GM12878 (cell line): ENCODE results near the gene PRRC1. TPM values are rescaled to one million over a fixed set of nuclear protein-coding genes. Genes with fewer than 3 reads are reported as not detected.

Source experiments
- ATAC-seq: fragments of 200-7000 bp; cut with Tn5 transposase; 3 replicates; pipeline ENCODE4 v1.9.1; 2020; ENCODE audit warnings: mild to moderate bottlenecking, moderate library complexity
- BruUV-seq: library from RNA; stranded (reverse); fragments of 400-500 nt; replicated peaks from 2 replicates; lab custom pipeline; 2021; lab: Mats Ljungman, UMichigan
- CTCF ChIA-PET: fragments of 300-600 bp; sonication (Branson Sonifier 250); formaldehyde crosslinking; extraction: SDS; loops from one replicate; lab custom pipeline; 2021; ENCODE audit warnings: inconsistent platforms; lab: Yijun Ruan, JAX
- POLR2A ChIA-PET: fragments of 350-600 bp; formaldehyde crosslinking; extraction: SDS; loops from one replicate; lab custom pipeline; 2021; ENCODE audit warnings: inconsistent platforms; lab: Charles Lee
- RAD21 ChIA-PET: fragments of 300-600 bp; sonication (Branson Sonifier 250); formaldehyde crosslinking; loops from one replicate; lab custom pipeline; 2023; ENCODE audit warnings: antibody characterized with exemption; ENCODE audit not compliant: unreplicated experiment; lab: Charles Lee
- SMC1A ChIA-PET: fragments of 300-600 bp; sonication (Branson Sonifier 250); formaldehyde crosslinking; loops from one replicate; lab custom pipeline; 2023; ENCODE audit not compliant: unreplicated experiment, uncharacterized antibody; lab: Charles Lee
- DNase-seq: peaks from one replicate; pipeline ENCODE4 v3.0.0-alpha.2; 2011; ENCODE audit warnings: low read depth, low spot score
- FAIRE-seq: peaks from 3 replicates; lab custom pipeline; 2011; peaks lifted over from hg19 to GRCh38; lab: Jason Lieb, UNC
- H2AFZ ChIP-seq: 2 replicates; pipeline ENCODE4 v1.6.0; 2011; ENCODE audit warnings: low read depth, low read length, control low read depth; ENCODE audit not compliant: control insufficient read depth
- H3K27ac ChIP-seq: 2 replicates; pipeline ENCODE4 v1.5.1; 2011; ENCODE audit warnings: control low read depth; ENCODE audit not compliant: control insufficient read depth, insufficient read depth
- H3K27me3 ChIP-seq, 2 experiments: replicated peaks in 1 of 2; 2 replicates each; pipeline versions ENCODE4 v1.6.0 to v1.6.1; 2011; ENCODE audit warnings: low read length in 1 of 2; ENCODE audit not compliant: control insufficient read depth in 2 of 2, insufficient read depth in 2 of 2
- H3K36me3 ChIP-seq, 2 experiments: 2 replicates each; pipeline ENCODE4 v1.5.1; 2011; ENCODE audit warnings: low read length in 1 of 2; ENCODE audit not compliant: control insufficient read depth in 2 of 2, insufficient read depth in 2 of 2
- H3K4me1 ChIP-seq: 2 replicates; pipeline ENCODE4 v1.6.1; 2011; ENCODE audit warnings: mild to moderate bottlenecking, low read length, moderate library complexity, mixed read lengths; ENCODE audit not compliant: control insufficient read depth, insufficient read depth
- H3K4me2 ChIP-seq: 2 replicates; pipeline ENCODE4 v1.6.0; 2011; ENCODE audit warnings: control low read depth; ENCODE audit not compliant: control insufficient read depth, insufficient read depth
- H3K4me3 ChIP-seq: fragments of 200-600 bp; sonication (generic); 2 replicates; pipeline ENCODE4 v1.5.1; 2016
- H3K79me2 ChIP-seq: 2 replicates; pipeline ENCODE4 v1.6.0; 2011; ENCODE audit warnings: low read length; ENCODE audit not compliant: control insufficient read depth, insufficient read depth
- H3K9ac ChIP-seq: 2 replicates; pipeline ENCODE4 v1.8.0; 2011; ENCODE audit warnings: low read length, control low read depth, mixed read lengths; ENCODE audit not compliant: control insufficient read depth, insufficient read depth
- H3K9me3 ChIP-seq: replicated peaks from 3 replicates; pipeline ENCODE4 v1.5.1; 2011; ENCODE audit warnings: mild to moderate bottlenecking, low read length; ENCODE audit not compliant: control insufficient read depth, insufficient read depth
- H4K20me1 ChIP-seq: 2 replicates; pipeline ENCODE4 v1.6.0; 2011; ENCODE audit not compliant: control insufficient read depth, insufficient read depth
- CHD1 ChIP-seq: IDR thresholded peaks from 2 replicates; pipeline ENCODE4 v1.6.1; 2012; ENCODE audit warnings: low read depth, low read length, improper control_type of control experiment
- CHD2 ChIP-seq: IDR thresholded peaks from 2 replicates; pipeline ENCODE4 v1.6.1; 2011; ENCODE audit warnings: low read depth, low read length, improper control_type of control experiment, borderline replicate concordance
- GABPA ChIP-seq: IDR thresholded peaks from 2 replicates; pipeline ENCODE4 v1.6.1; 2014; ENCODE audit warnings: antibody characterized with exemption, low read depth, mild to moderate bottlenecking, inconsistent platforms
- KAT2A ChIP-seq: conservative IDR thresholded peaks from 2 replicates; pipeline ENCODE4 v1.6.1; 2011; ENCODE audit warnings: low read depth, low read length; ENCODE audit not compliant: control insufficient read depth
- KDM1A ChIP-seq: fragments of 200-600 bp; sonication (generic); IDR thresholded peaks from 2 replicates; pipeline ENCODE4 v1.6.1; 2016; ENCODE audit warnings: borderline replicate concordance
- PAX5 ChIP-seq: IDR thresholded peaks from 2 replicates; pipeline ENCODE4 v1.6.1; 2011; ENCODE audit warnings: low read depth, low read length, borderline replicate concordance
- SIN3A ChIP-seq: IDR thresholded peaks from 2 replicates; pipeline ENCODE4 v1.6.1; 2012; ENCODE audit warnings: low read depth, low read length, improper control_type of control experiment
- SUZ12 ChIP-seq: fragments of 200-600 bp; sonication (generic); IDR thresholded peaks from one replicate; pipeline ENCODE4 v1.6.1; 2018; ENCODE audit warnings: antibody characterized with exemption, mild to moderate bottlenecking; ENCODE audit not compliant: unreplicated experiment
- ZNF217 ChIP-seq: fragments of 450-650 bp; IDR thresholded peaks from 2 replicates; pipeline ENCODE4 v1.6.1; 2017; ENCODE audit warnings: antibody characterized with exemption, mild to moderate bottlenecking
- ZNF384 ChIP-seq: IDR thresholded peaks from 2 replicates; pipeline ENCODE4 v1.6.1; 2012; ENCODE audit warnings: low read depth, mild to moderate bottlenecking, low read length, improper control_type of control experiment, borderline replicate concordance
- ZNF687 ChIP-seq: fragments of 450-650 bp; IDR thresholded peaks from 2 replicates; pipeline ENCODE4 v1.6.1; 2017; ENCODE audit warnings: mild to moderate bottlenecking, moderate library complexity
- ZSCAN29 ChIP-seq: fragments of 450-650 bp; IDR thresholded peaks from 2 replicates; pipeline ENCODE4 v1.6.1; 2017; ENCODE audit warnings: mild to moderate bottlenecking, moderate library complexity
- WGBS: methylation state at CpG from one replicate; pipeline ENCODE4 v1.1.6; 2016; ENCODE audit warnings: low lambda C conversion rate; ENCODE audit not compliant: insufficient replicate concordance, insufficient coverage; ENCODE audit errors: missing lambda C conversion rate; 5-methylcytosine and 5-hydroxymethylcytosine counted together
- in situ Hi-C: fragments of 300-500 bp; cut with MboI; formaldehyde crosslinking; loops from 9 replicates; pipeline ENCODE4 v1.14.3; 2018; ENCODE audit warnings: mixed read lengths
- intact Hi-C: fragments of 100-400 bp; cut with micrococcal nuclease; formaldehyde crosslinking; loops from one replicate; pipeline ENCODE4 v1.14.2; 2022; ENCODE audit not compliant: unreplicated experiment
- polyA plus RNA-seq, 11 experiments: library from polyadenylated mRNA; depleted of rRNA in 4 of 11; unstranded in 6 of 11; stranded (reverse) in 5 of 11; fragments of >200 nt; fragmentation: Nextera tagmentation in 4 of 11; fragmentation: Illumina TruSeq in 1 of 11; extraction: Ambion mirVana in 4 of 11; extraction: Trizol in 1 of 11; gene quantifications; 1 replicate in 1 of 11; 2 replicates in 10 of 11; pipeline versions ENCODE4 v1.2.1 to v1.2.3, GENCODE V29; 2011 to 2016; ENCODE audit warnings: inconsistent platforms in 2 of 11, missing spikeins in 2 of 11, low read depth in 1 of 11
- total RNA-seq, 4 experiments: library from RNA; depleted of rRNA in 3 of 4; stranded (reverse); fragments of >200 nt in 3 of 4; fragmentation: Illumina TruSeq in 1 of 4; extraction: Trizol in 1 of 4; gene quantifications; 2 replicates each; pipeline versions ENCODE4 v1.2.1 to v1.2.3, GENCODE V29; 2013 to 2021
- TF ChIP-seq, protein P1 (sequence below): fragments of 450-650 bp; IDR thresholded peaks from 2 replicates; pipeline ENCODE4 v1.6.1; 2017; ENCODE audit warnings: low read depth, mild to moderate bottlenecking, moderate library complexity
- TF ChIP-seq, protein P2 (sequence below): fragments of 450-650 bp; IDR thresholded peaks from 2 replicates; pipeline ENCODE4 v1.6.1; 2016; ENCODE audit warnings: mild to moderate bottlenecking

The PRRC1 gene
- total and polyA plus RNA-seq, 10 of the 15 experiments (the other 5 are each of a cell fraction or from before 2014, with no cell fraction given): 19.0 to 54.5 (median 31.0) TPM

GRCh38 chr5:127596501-127596900 is 79.1 kb downstream of the PRRC1 start:
- RAD21 ChIA-PET: interaction anchor here (1.3 kb wide), 1 partner anchor 10 kb away, joined by 5 read pairs; no protein-coding TSS in a partner anchor
- in situ Hi-C loops (no loop called here), intact Hi-C loops (no loop called here)
- Histone ChIP-seq H3K9ac (no peak overlapping the region), H3K79me2 (no peaks in the 10 kb centered on the region), H3K4me3 (no peak overlapping the region), H4K20me1 (no peaks in the 10 kb centered on the region), H3K9me3 (no peaks in the 10 kb centered on the region), H3K27me3 (no peaks in the 10 kb centered on the region), H3K4me2 (no peak overlapping the region), H3K27ac (no peak overlapping the region), H3K36me3 (no peaks in the 10 kb centered on the region), H3K4me1 (no peaks in the 10 kb centered on the region), H2AFZ (no peak overlapping the region)
- BruUV-seq: no TSS peak
- ATAC-seq: no peak
- DNase-seq: no peak
- POLR2A ChIA-PET: interaction anchor here (0.7 kb wide), 1 partner anchor 75 kb away, joined by 3 read pairs; no protein-coding TSS in a partner anchor
- 22% methylated on average over 3 of the region's 3 CpGs for WGBS
- SMC1A ChIA-PET: interaction anchor here (0.6 to 9.4 kb wide), 2 partner anchors 9 to 459 kb away, joined by 3 to 111 read pairs; no protein-coding TSS in a partner anchor
- FAIRE-seq: no peak
- CTCF ChIA-PET: interaction anchor here (2.0 kb wide), 1 partner anchor 9 kb away, joined by 4 read pairs; no protein-coding TSS in a partner anchor
- no peak for TF ChIP-seq SUZ12
- TF ChIP-seq SIN3A: no peak
- TF ChIP-seq CHD2: no peak
- no peak for TF ChIP-seq ZNF384
- TF ChIP-seq GABPA: no peak
- TF ChIP-seq CHD1: no peak
- no peak for TF ChIP-seq KAT2A
- TF ChIP-seq ZNF217: no peak
- TF ChIP-seq PAX5: no peak
- no peak for TF ChIP-seq ZNF687
- TF ChIP-seq ZSCAN29: no peak
- TF ChIP-seq, protein P1, sequence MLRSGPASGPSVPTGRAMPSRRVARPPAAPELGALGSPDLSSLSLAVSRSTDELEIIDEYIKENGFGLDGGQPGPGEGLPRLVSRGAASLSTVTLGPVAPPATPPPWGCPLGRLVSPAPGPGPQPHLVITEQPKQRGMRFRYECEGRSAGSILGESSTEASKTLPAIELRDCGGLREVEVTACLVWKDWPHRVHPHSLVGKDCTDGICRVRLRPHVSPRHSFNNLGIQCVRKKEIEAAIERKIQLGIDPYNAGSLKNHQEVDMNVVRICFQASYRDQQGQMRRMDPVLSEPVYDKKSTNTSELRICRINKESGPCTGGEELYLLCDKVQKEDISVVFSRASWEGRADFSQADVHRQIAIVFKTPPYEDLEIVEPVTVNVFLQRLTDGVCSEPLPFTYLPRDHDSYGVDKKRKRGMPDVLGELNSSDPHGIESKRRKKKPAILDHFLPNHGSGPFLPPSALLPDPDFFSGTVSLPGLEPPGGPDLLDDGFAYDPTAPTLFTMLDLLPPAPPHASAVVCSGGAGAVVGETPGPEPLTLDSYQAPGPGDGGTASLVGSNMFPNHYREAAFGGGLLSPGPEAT: no peak
- no peak for TF ChIP-seq KDM1A
- TF ChIP-seq, protein P2, sequence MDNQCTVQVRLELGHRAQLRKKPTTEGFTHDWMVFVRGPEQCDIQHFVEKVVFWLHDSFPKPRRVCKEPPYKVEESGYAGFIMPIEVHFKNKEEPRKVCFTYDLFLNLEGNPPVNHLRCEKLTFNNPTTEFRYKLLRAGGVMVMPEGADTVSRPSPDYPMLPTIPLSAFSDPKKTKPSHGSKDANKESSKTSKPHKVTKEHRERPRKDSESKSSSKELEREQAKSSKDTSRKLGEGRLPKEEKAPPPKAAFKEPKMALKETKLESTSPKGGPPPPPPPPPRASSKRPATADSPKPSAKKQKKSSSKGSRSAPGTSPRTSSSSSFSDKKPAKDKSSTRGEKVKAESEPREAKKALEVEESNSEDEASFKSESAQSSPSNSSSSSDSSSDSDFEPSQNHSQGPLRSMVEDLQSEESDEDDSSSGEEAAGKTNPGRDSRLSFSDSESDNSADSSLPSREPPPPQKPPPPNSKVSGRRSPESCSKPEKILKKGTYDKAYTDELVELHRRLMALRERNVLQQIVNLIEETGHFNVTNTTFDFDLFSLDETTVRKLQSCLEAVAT: no peak
